Measurements from ENCODE around the gene RCC2.
"Not testable (repeated sequence)": the region's sequence is repeated elsewhere in the genome, so short reads cannot be mapped to it uniquely, and the experiment has no call there.

Gene RCC2

GRCh38 chr1:17422461-17422860 lies 17.0 kb downstream of the RCC2 start:
- H3K4me3 ChIP-seq (ENCODE audit: low read depth, low read length) = no peak overlapping the region

GRCh38 chr1:17420391-17420918 lies 19.0 kb downstream of the RCC2 start:
- no peak overlapping the region for H3K4me3 ChIP-seq (ENCODE audit: low read depth, low read length)

GRCh38 chr1:17419626-17420328 lies 19.7 kb downstream of the RCC2 start:
- no peak overlapping the region for H3K4me3 ChIP-seq (ENCODE audit: low read depth, low read length)

- no peak overlapping the region for H3K4me3 ChIP-seq (ENCODE audit: low read depth, low read length)
Measured at GRCh38 chr1:17416389-17416788, 23.1 kb downstream of the RCC2 start.

GRCh38 chr1:17414022-17414421 lies 25.5 kb downstream of the RCC2 start:
- no peak overlapping the region for H3K4me3 ChIP-seq (ENCODE audit: low read depth, low read length)

- H3K4me3 ChIP-seq (ENCODE audit: low read depth, low read length) = no peak overlapping the region
Measured at GRCh38 chr1:17412093-17412870, 27.2 kb downstream of the RCC2 start.

GRCh38 chr1:17409391-17409811 lies 30.1 kb downstream of the RCC2 start:
- no peak overlapping the region for H3K4me3 ChIP-seq (ENCODE audit: low read depth, low read length)

GRCh38 chr1:17407786-17408514 lies 31.5 kb downstream of the RCC2 start:
- not testable (repeated sequence) for H3K4me3 ChIP-seq (ENCODE audit: low read depth, low read length)

GRCh38 chr1:17406760-17407475 lies 32.6 kb downstream of the RCC2 start:
- H3K4me3 ChIP-seq (ENCODE audit: low read depth, low read length) = not testable (repeated sequence)

GRCh38 chr1:17405898-17406759 lies 33.3 kb downstream of the RCC2 start:
- H3K4me3 ChIP-seq (ENCODE audit: low read depth, low read length) = no peak overlapping the region

- H3K4me3 ChIP-seq (ENCODE audit: low read depth, low read length) = no peak overlapping the region
Measured at GRCh38 chr1:17404820-17405219, 34.7 kb downstream of the RCC2 start.

- no peak overlapping the region for H3K4me3 ChIP-seq (ENCODE audit: low read depth, low read length)
Measured at GRCh38 chr1:17404034-17404684, 35.3 kb downstream of the RCC2 start.

GRCh38 chr1:17403081-17403480 lies 36.4 kb downstream of the RCC2 start:
- H3K4me3 ChIP-seq (ENCODE audit: low read depth, low read length) = no peak overlapping the region

- H3K4me3 ChIP-seq (ENCODE audit: low read depth, low read length) = no peak overlapping the region
Measured at GRCh38 chr1:17401841-17402240, 37.6 kb downstream of the RCC2 start.

GRCh38 chr1:17400725-17401341 lies 38.6 kb downstream of the RCC2 start:
- H3K4me3 ChIP-seq (ENCODE audit: low read depth, low read length) = no peak overlapping the region

- H3K4me3 ChIP-seq (ENCODE audit: low read depth, low read length) = no peak overlapping the region
Measured at GRCh38 chr1:17397910-17398695, 41.4 kb downstream of the RCC2 start.

- no peak overlapping the region for H3K4me3 ChIP-seq (ENCODE audit: low read depth, low read length)
Measured at GRCh38 chr1:17393230-17393629, 46.2 kb downstream of the RCC2 start.

GRCh38 chr1:17392199-17392740 lies 47.2 kb downstream of the RCC2 start:
- H3K4me3 ChIP-seq (ENCODE audit: low read depth, low read length) = no peak overlapping the region
